ENCODE results near the gene PTMS. TPM values are rescaled to one million over a fixed set of nuclear protein-coding genes. Genes with fewer than 3 reads are reported as not detected.
A peak's percentile ranks its signal among the peaks of the same experiment; 100 is the strongest.

PTMS gene
- total RNA-seq, 1 experiment from 2014 or later: 422 TPM

GRCh38 chr12:6767353-6768319 is 1.5 kb downstream of the PTMS start:
- Histone ChIP-seq H3K4me1 (ENCODE audit: insufficient read depth, low read length) (peaks cover 15% of the 10 kb centered on the region), H2AFZ (ENCODE audit: low read length) (no peak overlapping the region), H3K79me1 (ENCODE audit: insufficient read depth, low read depth, low read length, poor library complexity, severe bottlenecking) (no peaks in the 10 kb centered on the region), H2BK20ac (ENCODE audit: low read depth, low read length, poor library complexity, severe bottlenecking) (no peak overlapping the region), H2BK120ac (ENCODE audit: low read depth, low read length, poor library complexity, severe bottlenecking) (no peak overlapping the region), H3K79me2 (ENCODE audit: insufficient read depth, low read length) (peaks cover 11% of the 10 kb centered on the region; the same call in 1 of the 2 replicates), H3K4me2 (ENCODE audit: insufficient read depth, insufficient read length, low read length) (peak overlapping the region; percentile 87), H3K9ac (ENCODE audit: extremely low read depth, insufficient read length, low read length) (peak overlapping the region; percentile 68), H2BK12ac (ENCODE audit: insufficient read length, low read depth, low read length) (no peak overlapping the region), H3K23ac (ENCODE audit: insufficient read length, low read depth, low read length) (no peak overlapping the region), H2BK5ac (ENCODE audit: insufficient read length, low read length) (no peak overlapping the region), H3K27me3 (ENCODE audit: insufficient read depth, low read length) (no peaks in the 10 kb centered on the region), H3K4ac (ENCODE audit: low read depth, low read length) (no peak overlapping the region), H2AK5ac (ENCODE audit: insufficient read length, low read length) (no peak overlapping the region), H3K18ac (ENCODE audit: insufficient read length, low read depth, low read length) (no peak overlapping the region), H3K56ac (ENCODE audit: insufficient read length, low read depth, low read length) (no peak overlapping the region), H3K27ac (ENCODE audit: insufficient read length, low read depth, low read length) (no peak overlapping the region), H3K23me2 (ENCODE audit: insufficient read length, low read depth, low read length, poor library complexity, severe bottlenecking) (peaks cover 27% of the 10 kb centered on the region), H3K9me3 (ENCODE audit: control insufficient read depth, low read depth, low read length) (no peaks in the 10 kb centered on the region), H2BK15ac (ENCODE audit: low read depth, low read length) (no peak overlapping the region), H4K91ac (ENCODE audit: insufficient read length, low read depth, low read length) (no peak overlapping the region), H4K20me1 (ENCODE audit: control insufficient read depth, insufficient read depth, insufficient read length) (no peaks in the 10 kb centered on the region), H3T11ph (ENCODE audit: low read length) (no peak overlapping the region), H4K8ac (replicated peaks; ENCODE audit: insufficient read length, low read depth, low read length) (no peak overlapping the region), H3K14ac (ENCODE audit: insufficient read depth, low read length) (peak overlapping the region; percentile 61), H4K5ac (ENCODE audit: insufficient read length, low read depth, low read length) (no peak overlapping the region)
- H3K27ac Mint-ChIP-seq: peak overlapping the region; percentile 89 to 98 (median 95); a peak in 6 of 7 replicates
- H3K9me3 Mint-ChIP-seq: no peaks in the 10 kb centered on the region
- H3K4me1 Mint-ChIP-seq: peaks cover 51 to 76% of the 10 kb centered on the region in 2 experiments
- H3K27me3 Mint-ChIP-seq (ENCODE audit: low read depth): peaks cover 5% of the 10 kb centered on the region
- no CpG with 5 or more reads among the region's 44 CpGs for WGBS (ENCODE audit: extremely low coverage, insufficient read length, low lambda C conversion rate)
- peak overlapping the region; percentile 82 to 92 for H3K4me3 Mint-ChIP-seq
- no peak for DNase-seq
- no peak for TF ChIP-seq CTCF (conservative IDR thresholded peaks at IDR 0.05)
- peaks cover 23 to 32% (median 28%) of the 10 kb centered on the region in 3 experiments; a peak in 6 of 7 replicates for H3K36me3 Mint-ChIP-seq (ENCODE audit: insufficient read depth in 1 of 3, low read depth in 3 of 3)
